ENCODE results near the gene CTSK.

Gene CTSK

DNA sequence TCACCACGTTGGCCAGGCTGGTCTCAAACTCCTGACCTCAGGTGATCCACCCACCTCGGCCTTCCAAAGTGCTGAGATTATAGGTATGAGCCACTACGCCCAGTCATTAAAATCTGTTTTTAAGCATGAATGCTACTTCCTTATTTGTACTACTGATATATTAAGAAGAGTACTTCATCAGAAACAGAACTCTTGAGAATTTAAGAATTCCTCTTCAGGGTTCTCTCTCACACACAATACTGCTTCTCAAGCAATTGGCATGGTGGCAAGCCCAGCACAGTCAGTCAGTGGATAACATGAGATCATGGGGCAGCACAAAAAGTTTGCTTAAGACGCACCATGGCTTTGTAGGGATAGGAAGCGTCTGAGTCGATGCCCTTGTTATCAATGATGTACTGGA lies 56.6 kb downstream of the CTSK start:
- DNase-seq: no peak

DNA sequence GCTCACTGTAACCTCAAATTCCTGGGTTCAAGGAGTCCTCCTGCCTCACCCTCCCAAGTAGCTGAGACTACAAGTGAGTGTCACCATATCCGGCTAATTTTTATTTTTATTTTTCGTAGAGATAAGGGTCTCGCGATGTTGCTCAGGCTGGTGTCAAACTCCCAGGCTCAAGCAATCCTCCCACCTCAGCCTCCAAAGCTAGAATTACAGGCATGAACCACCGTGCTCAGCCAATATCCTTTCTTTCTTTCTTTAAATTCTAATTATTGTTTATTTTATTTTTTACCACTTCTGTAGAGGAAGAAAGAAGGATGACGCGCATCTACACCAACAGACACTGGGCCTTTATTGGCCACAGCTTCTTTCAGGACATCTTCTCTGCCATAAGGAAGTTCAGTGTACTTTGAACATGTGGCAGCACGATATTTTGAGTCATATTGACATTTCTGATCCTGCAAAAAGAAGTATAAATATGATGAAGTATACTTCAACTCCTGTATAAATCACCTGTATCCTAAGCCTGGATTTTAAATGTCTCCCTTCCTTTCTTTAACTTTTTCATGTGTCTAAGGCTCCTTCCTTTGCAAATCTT lies 58.2 kb downstream of the CTSK start:
- DNase-seq: no peak

DNA sequence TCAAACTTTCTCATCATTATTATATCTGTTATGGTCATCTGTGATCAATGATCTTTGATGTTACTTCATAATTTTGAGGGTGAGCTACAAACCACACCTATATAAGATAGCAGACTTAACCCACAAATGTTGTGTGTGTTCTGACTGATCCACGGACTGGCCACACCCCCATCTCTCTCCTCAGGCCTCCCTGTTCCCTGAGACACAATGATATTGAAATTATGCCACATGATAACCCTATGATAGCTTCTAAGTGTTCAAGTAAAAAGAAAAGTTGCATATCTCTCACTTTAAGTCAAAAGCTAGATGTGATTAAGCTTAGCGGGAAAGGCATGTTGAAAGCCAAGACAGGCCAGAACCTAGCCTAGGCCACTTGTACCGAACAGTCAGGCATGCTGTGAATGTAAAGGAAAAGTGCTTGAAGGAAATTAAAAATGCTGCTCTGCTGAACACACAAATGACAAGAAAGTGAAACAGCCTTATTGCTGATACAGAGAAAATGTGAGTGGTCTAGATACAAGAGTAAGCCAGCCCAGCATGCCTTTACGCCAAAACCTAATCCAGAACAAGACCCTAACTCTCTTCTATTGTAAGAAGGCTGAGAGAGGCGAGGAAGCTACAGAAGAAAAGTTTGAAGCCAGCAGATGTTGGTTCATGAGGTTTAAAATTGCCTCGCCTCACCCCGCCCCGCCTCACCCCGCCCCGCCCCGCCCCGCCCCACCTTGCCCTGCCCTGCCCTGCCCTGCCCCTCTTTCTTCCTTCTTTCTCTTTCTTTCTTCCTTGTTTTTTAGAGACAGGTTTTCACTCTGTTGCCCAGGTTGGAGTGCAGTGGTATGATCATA lies 59.0 kb downstream of the CTSK start:
- no peak for DNase-seq

Data from NCI-H1092 (cell line).